Endothelial cell of umbilical vein (primary cell): ENCODE measurements around the gene GIT2. TPM values are rescaled to one million over a fixed set of nuclear protein-coding genes. Genes with fewer than 3 reads are reported as not detected.

Source experiments
- BruUV-seq: library from RNA; stranded (reverse); fragments of 400-500 nt; replicated peaks from 2 replicates; lab custom pipeline; 2021; lab: Mats Ljungman, UMichigan
- CTCF ChIA-PET: fragments of 300-600, 350-600 bp; sonication (Branson Sonifier 250); formaldehyde crosslinking; loops from one replicate; lab custom pipeline; 2021; ENCODE audit warnings: antibody characterized with exemption, inconsistent platforms; lab: Charles Lee
- POLR2A ChIA-PET: fragments of 300-600, 350-600 bp; sonication (Branson Sonifier 250); formaldehyde crosslinking; loops from one replicate; lab custom pipeline; 2021; ENCODE audit warnings: antibody characterized with exemption, inconsistent platforms; lab: Charles Lee
- DNase-seq: peaks from one replicate; pipeline ENCODE4 v3.0.0-alpha.2; 2011; ENCODE audit warnings: low read depth, low spot score
- FAIRE-seq: peaks from 2 replicates; lab custom pipeline; 2011; peaks lifted over from hg19 to GRCh38; lab: Jason Lieb, UNC
- H2AFZ ChIP-seq: 2 replicates; pipeline ENCODE4 v1.6.0; 2012; ENCODE audit warnings: low read depth, low read length, control low read depth, inconsistent platforms
- H3K27ac ChIP-seq: 2 replicates; pipeline ENCODE4 v1.5.1; 2011; ENCODE audit warnings: low read depth, mild to moderate bottlenecking, control low read depth, low read length, moderate library complexity; ENCODE audit not compliant: insufficient read depth
- H3K27me3 ChIP-seq, 2 experiments: 2 replicates each; pipeline versions ENCODE4 v1.6.0 to v1.6.1; 2011; ENCODE audit warnings: low read length in 2 of 2, mixed read lengths in 1 of 2; ENCODE audit not compliant: control insufficient read depth in 2 of 2, insufficient read depth in 2 of 2
- H3K36me3 ChIP-seq, 2 experiments: 2 replicates in 1 of 2; 3 replicates in 1 of 2; pipeline ENCODE4 v1.5.1; 2011; ENCODE audit warnings: low read length in 2 of 2, mild to moderate bottlenecking in 1 of 2, moderate library complexity in 1 of 2; ENCODE audit not compliant: control insufficient read depth in 2 of 2, insufficient read depth in 2 of 2; ENCODE audit errors: extremely low read depth in 1 of 2
- H3K4me1 ChIP-seq: 3 replicates; pipeline ENCODE4 v1.5.1; 2011; ENCODE audit warnings: mild to moderate bottlenecking, low read length; ENCODE audit not compliant: control insufficient read depth, insufficient read depth; ENCODE audit errors: extremely low read depth
- H3K4me2 ChIP-seq: 2 replicates; pipeline ENCODE4 v1.6.1; 2011; ENCODE audit warnings: low read length, control low read depth, mixed read lengths; ENCODE audit not compliant: insufficient read depth
- H3K4me3 ChIP-seq, 3 experiments: fragments of 200-600 bp in 1 of 3; sonication (generic), shearing (Covaris generic) in 1 of 3; replicated peaks in 1 of 3; 2 replicates each; pipeline ENCODE4 v1.5.1; 2011 to 2016; ENCODE audit warnings: control low read depth in 3 of 3, low read length in 3 of 3, mild to moderate bottlenecking in 2 of 3, inconsistent platforms in 1 of 3, low read depth in 1 of 3, moderate library complexity in 1 of 3; ENCODE audit not compliant: insufficient read depth in 1 of 3
- H3K79me2 ChIP-seq: 2 replicates; pipeline ENCODE4 v1.6.0; 2012; ENCODE audit warnings: low read length, inconsistent platforms; ENCODE audit not compliant: control insufficient read depth, insufficient read depth
- H3K9ac ChIP-seq: replicated peaks from 2 replicates; pipeline ENCODE3; 2011; ENCODE audit warnings: low read length, control low read depth; ENCODE audit not compliant: insufficient read depth; ENCODE audit errors: extremely low read depth
- H3K9me1 ChIP-seq: replicated peaks from 3 replicates; pipeline ENCODE4 v1.6.0; 2011; ENCODE audit warnings: mild to moderate bottlenecking, low read length; ENCODE audit not compliant: control insufficient read depth, insufficient read depth; ENCODE audit errors: extremely low read depth
- H3K9me3 ChIP-seq: replicated peaks from 2 replicates; pipeline ENCODE4 v1.5.1; 2012; ENCODE audit warnings: low read length, inconsistent platforms; ENCODE audit not compliant: control insufficient read depth, insufficient read depth
- H4K20me1 ChIP-seq: replicated peaks from 2 replicates; pipeline ENCODE3; 2011; ENCODE audit warnings: mild to moderate bottlenecking, low read length; ENCODE audit not compliant: control insufficient read depth, insufficient read depth; ENCODE audit errors: extremely low read depth
- EZH2 ChIP-seq: IDR thresholded peaks from 2 replicates; pipeline ENCODE4 v1.6.1; 2012; ENCODE audit warnings: borderline replicate concordance, low read depth, mild to moderate bottlenecking, moderate library complexity, low read length, inconsistent platforms; ENCODE audit not compliant: severe bottlenecking
- FOS ChIP-seq: IDR thresholded peaks from 2 replicates; pipeline ENCODE4 v1.6.1; 2011; ENCODE audit warnings: mild to moderate bottlenecking, low read length, moderate library complexity, borderline replicate concordance; ENCODE audit not compliant: insufficient read depth
- MAX ChIP-seq: IDR thresholded peaks from 2 replicates; pipeline ENCODE4 v1.6.1; 2011; ENCODE audit not compliant: insufficient read depth, insufficient read length
- MYC ChIP-seq: IDR thresholded peaks from one replicate; pipeline ENCODE4 v1.6.1; 2011; ENCODE audit warnings: mild to moderate bottlenecking, low read depth, low read length
- POLR2A ChIP-seq: IDR thresholded peaks from 2 replicates; pipeline ENCODE4 v1.6.1; 2012; ENCODE audit warnings: low read depth, mild to moderate bottlenecking, control low read depth, low read length
- POLR2AphosphoS5 ChIP-seq: IDR thresholded peaks from 2 replicates; pipeline ENCODE4 v1.6.1; 2012; ENCODE audit warnings: low read depth, mild to moderate bottlenecking, control low read depth, low read length, moderate library complexity; ENCODE audit not compliant: insufficient read depth
- dilution Hi-C: fragments of 300-500 bp; cut with MboI; formaldehyde crosslinking; loops from one replicate; pipeline ENCODE4 v1.15.0; 2019; ENCODE audit warnings: low sequenced_read_pairs; ENCODE audit not compliant: extremely low pct_ligation_motif_present
- intact Hi-C: fragments of 100-400 bp; cut with micrococcal nuclease; formaldehyde crosslinking; loops from one replicate; pipeline ENCODE4 v1.10.0; 2022
- polyA plus RNA-seq, 4 experiments: library from polyadenylated mRNA; depleted of rRNA in 3 of 4; stranded (reverse) in 3 of 4; unstranded in 1 of 4; fragments of >200 nt; gene quantifications; 2 replicates each; pipeline versions ENCODE4 v1.2.1 to v1.2.3, GENCODE V29; 2011 to 2012; ENCODE audit warnings: missing spikeins in 1 of 4
- total RNA-seq: library from RNA; stranded (reverse); gene quantifications from 2 replicates; pipeline ENCODE4 v1.2.3, GENCODE V29; 2021

GIT2 gene
- total and polyA plus RNA-seq, 2 donors (not counting 3 experiments of a cell fraction or from before 2014, with no cell fraction given): 37.3 to 77.2 TPM

- FAIRE-seq (no peak), DNase-seq (no peak)
- Histone ChIP-seq H3K27ac (no peak overlapping the region), H2AFZ (no peak overlapping the region), H4K20me1 (no peaks in the 10 kb centered on the region), H3K79me2 (no peaks in the 10 kb centered on the region), H3K9me1 (no peaks in the 10 kb centered on the region), H3K4me2 (no peak overlapping the region), H3K36me3 (no peaks in the 10 kb centered on the region), H3K27me3 (no peaks in the 10 kb centered on the region), H3K4me1 (peaks cover 10% of the 10 kb centered on the region), H3K4me3 (no peak overlapping the region), H3K9ac (no peak overlapping the region), H3K9me3 (no peaks in the 10 kb centered on the region)
- BruUV-seq: no TSS peak
- dilution Hi-C loops: no loop called here
- CTCF ChIA-PET: interaction anchor here (1.3 kb wide), 1 partner anchor 10 kb away, joined by 3 read pairs; no protein-coding TSS in a partner anchor
- TF ChIP-seq FOS: peak; percentile 30
- TF ChIP-seq EZH2: no peak
- intact Hi-C loops: no loop called here
- POLR2A ChIA-PET: no interaction called here
Observed at GRCh38 chr12:110001596-110001995, 5.4 kb upstream of the GIT2 start.

- no peak overlapping the region for H3K27ac ChIP-seq
- H3K27me3 ChIP-seq: no peaks in the 10 kb centered on the region
- ChIA-PET CTCF (interaction anchor here (1.3 kb wide), 1 partner anchor 25 kb away, joined by 5 read pairs; no protein-coding TSS in a partner anchor), POLR2A (no interaction called here)
- H4K20me1 ChIP-seq: no peaks in the 10 kb centered on the region
- dilution Hi-C loops (no loop called here), intact Hi-C loops (loop anchor here (1.0 to 5.0 kb wide), 3 partner anchors 24 to 53 kb away; no protein-coding TSS in a partner anchor)
- no peaks in the 10 kb centered on the region for H3K9me3 ChIP-seq
- H3K9me1 ChIP-seq: no peaks in the 10 kb centered on the region
- TF ChIP-seq MYC (no peak), EZH2 (no peak), POLR2AphosphoS5 (no peak), MAX (no peak), POLR2A (no peak)
- DNase-seq (peak; percentile 43), FAIRE-seq (peak; percentile 58)
- peaks cover 18% of the 10 kb centered on the region for H3K4me1 ChIP-seq
- peaks cover 11% of the 10 kb centered on the region for H3K79me2 ChIP-seq
- peak overlapping the region; percentile 98 for H3K9ac ChIP-seq
- no peaks in the 10 kb centered on the region for H3K36me3 ChIP-seq
- BruUV-seq: TSS peak; percentile 41
- peak overlapping the region; percentile 89 for H3K4me2 ChIP-seq
- H2AFZ ChIP-seq: peak overlapping the region; percentile 99
- H3K4me3 ChIP-seq: peak overlapping the region; percentile 31 to 65 (median 64)
Observed at GRCh38 chr12:109999983-110000505, 3.9 kb upstream of the GIT2 start.
